Psoas muscle (tissue), 8 donors: ENCODE measurements around the gene MTFMT. TPM values are rescaled to one million over a fixed set of nuclear protein-coding genes. Genes with fewer than 3 reads are reported as not detected.

Source experiments
- ATAC-seq, 4 donors: fragments of 200-7000 bp; cut with Tn5 transposase; one replicate each; pipeline ENCODE4 v1.9.1; 2020; ENCODE audit warnings: moderate library complexity in 3 of 4, mild to moderate bottlenecking in 2 of 4
- DNase-seq, 2 donors: peaks; one replicate each; pipeline ENCODE4 v3.0.0-alpha.2; 2020
- H3K27ac ChIP-seq: fragments of 200-600 bp; one replicate; pipeline ENCODE4 v1.8.0; 2022
- H3K27me3 ChIP-seq, 3 donors: fragments of 200-600 bp in 1 of 3; one replicate each; pipeline versions ENCODE4 v1.6.1 to v1.8.0; 2013 to 2022; ENCODE audit warnings: low read length in 2 of 3, mild to moderate bottlenecking in 2 of 3, moderate library complexity in 1 of 3; ENCODE audit not compliant: insufficient read depth in 3 of 3
- H3K36me3 ChIP-seq, 2 donors: fragments of 200-600 bp in 1 of 2; one replicate each; pipeline versions ENCODE4 v1.6.1 to v1.8.0; 2013 to 2022; ENCODE audit warnings: low read depth in 1 of 2, mild to moderate bottlenecking in 1 of 2, moderate library complexity in 1 of 2; ENCODE audit not compliant: insufficient read depth in 1 of 2
- H3K4me1 ChIP-seq: fragments of 200-600 bp; one replicate; pipeline ENCODE4 v1.8.0; 2022
- H3K4me3 ChIP-seq: fragments of 200-600 bp; one replicate; pipeline ENCODE4 v1.8.0; 2022; ENCODE audit warnings: mild to moderate bottlenecking
- H3K9me3 ChIP-seq: fragments of 200-600 bp; one replicate; pipeline ENCODE4 v1.8.0; 2022
- CTCF ChIP-seq: fragments of 200-600 bp; IDR thresholded peaks from one replicate; pipeline ENCODE4 v1.8.0; 2022; ENCODE audit warnings: antibody characterized with exemption
- WGBS, 3 donors: extraction: QIAGEN DNeasy Blood & Tissue Kit; methylation state at CpG; one replicate each; pipeline versions ENCODE4 v1.1.6 to v1.1.7; 2013; 5-methylcytosine and 5-hydroxymethylcytosine counted together
- intact Hi-C, 2 donors: fragments of 100-400 bp; cut with DNase I; formaldehyde crosslinking; loops; one replicate each; pipeline versions ENCODE4 v1.11.0 to v1.14.2; 2022
- polyA plus RNA-seq, 3 donors: library from polyadenylated mRNA; stranded (reverse); fragments of 200-250 nt; gene quantifications; one replicate each; pipeline ENCODE4 v1.2.3, GENCODE V29; 2013
- total RNA-seq, 4 donors: library from RNA; stranded (reverse); fragmentation: NEBNext Ultra II Directional in 2 of 4; extraction: Animal tissue kit (Norgen Biotek cat#: 25700) in 2 of 4; gene quantifications; one replicate each; pipeline versions ENCODE4 v1.2.1 to v1.2.4, GENCODE V29; 2021 to 2023
- donor health status: healthy with polysubstance abuse.
- donor health status: DM: no; HTN: no; CAD: no; lungs with moderate emphysema.
- donor health status: Bipolar disorder and iron deficiency.
- donor health status: healthy.
- donor health status: DM: yes; HTN: yes; CAD: no.
- donor health status: DM: no; HTN: no; CAD: no.
- donor health status: DM: no; HTN: no; CAD: no.
- donor health status: DM: yes; HTN: yes; CAD: no.

The MTFMT gene
- total and polyA plus RNA-seq, 7 donors = 9.4 to 18.1 (median 14.0) TPM

GRCh38 chr15:65054333-65055200 lies 25.1 kb upstream of the MTFMT start:
- Histone ChIP-seq H3K4me1 (peaks cover 2% of the 10 kb centered on the region), H3K27me3 (no peaks in the 10 kb centered on the region), H3K27ac (peak overlapping the region; percentile 36), H3K9me3 (no peaks in the 10 kb centered on the region), H3K4me3 (no peak overlapping the region), H3K36me3 (peaks cover 3 to 44% of the 10 kb centered on the region in 2 donors)
- DNase-seq (peak; percentile 74 to 89), ATAC-seq (peak; percentile 88 to 94 (median 92))
- intact Hi-C loops = loop anchor here (1.0 to 5.0 kb wide), 4 partner anchors 24 to 218 kb away; no protein-coding TSS in a partner anchor
- peak; percentile 92 for TF ChIP-seq CTCF
- WGBS, 3 donors = 67 to 79% (median 75%) methylated on average over 21 to 26 of the region's 26 CpGs

- peaks cover 3 to 31% of the 10 kb centered on the region in 2 donors for H3K36me3 ChIP-seq
Observed at GRCh38 chr15:65052956-65053355, 23.5 kb upstream of the MTFMT start.

GRCh38 chr15:65051266-65051665 lies 21.8 kb upstream of the MTFMT start:
- peaks cover 0 to 14% of the 10 kb centered on the region in 2 donors for H3K36me3 ChIP-seq
- 23 to 63% (median 40%) methylated on average over 2 of the region's 2 CpGs for WGBS, 3 donors
- H3K27ac ChIP-seq = no peak overlapping the region
- no peak for DNase-seq
- H3K4me1 ChIP-seq = peaks cover 4% of the 10 kb centered on the region
- H3K9me3 ChIP-seq = no peaks in the 10 kb centered on the region
- H3K4me3 ChIP-seq = no peak overlapping the region
- H3K27me3 ChIP-seq = no peaks in the 10 kb centered on the region
- no peak for ATAC-seq
- intact Hi-C loops = loop anchor here (5.0 kb wide), 2 partner anchors 36 to 221 kb away; no protein-coding TSS in a partner anchor
- no peak for TF ChIP-seq CTCF

More at GRCh38 chr15:65052956-65053355, 23.5 kb upstream of the MTFMT start:
- Histone ChIP-seq H3K4me3 (no peak overlapping the region), H3K27me3 (no peaks in the 10 kb centered on the region), H3K4me1 (peaks cover 4% of the 10 kb centered on the region), H3K9me3 (no peaks in the 10 kb centered on the region), H3K27ac (no peak overlapping the region)
- 84 to 88% (median 86%) methylated on average over 2 of the region's 2 CpGs for WGBS, 3 donors
- ATAC-seq (no peak), DNase-seq (no peak)
- intact Hi-C loops = loop anchor here (5.0 kb wide), 2 partner anchors 34 to 219 kb away; no protein-coding TSS in a partner anchor
- TF ChIP-seq CTCF = no peak

- DNase-seq = no peak
- ATAC-seq = no peak
- H3K4me1 ChIP-seq = peaks cover 4% of the 10 kb centered on the region
- H3K27me3 ChIP-seq = no peaks in the 10 kb centered on the region
- H3K4me3 ChIP-seq = no peak overlapping the region
- no peak overlapping the region for H3K27ac ChIP-seq
- WGBS, 3 donors = 66% methylated on average over 4 of the region's 4 CpGs
- no peak for TF ChIP-seq CTCF
- H3K9me3 ChIP-seq = no peaks in the 10 kb centered on the region
- peaks cover 0 to 10% of the 10 kb centered on the region in 2 donors for H3K36me3 ChIP-seq
- intact Hi-C loops = loop anchor here (5.0 kb wide), 2 partner anchors 37 to 222 kb away; no protein-coding TSS in a partner anchor
Observed at GRCh38 chr15:65050270-65050669, 20.8 kb upstream of the MTFMT start.
